Measurements from ENCODE around the gene HS1BP3.

Gene HS1BP3

GRCh38 chr2:20627712-20628380 lies 23.1 kb downstream of the HS1BP3 start:
- DNase-seq = no peak

- DNase-seq = no peak
Measured at GRCh38 chr2:20626698-20627513, 24.0 kb downstream of the HS1BP3 start.

DNA sequence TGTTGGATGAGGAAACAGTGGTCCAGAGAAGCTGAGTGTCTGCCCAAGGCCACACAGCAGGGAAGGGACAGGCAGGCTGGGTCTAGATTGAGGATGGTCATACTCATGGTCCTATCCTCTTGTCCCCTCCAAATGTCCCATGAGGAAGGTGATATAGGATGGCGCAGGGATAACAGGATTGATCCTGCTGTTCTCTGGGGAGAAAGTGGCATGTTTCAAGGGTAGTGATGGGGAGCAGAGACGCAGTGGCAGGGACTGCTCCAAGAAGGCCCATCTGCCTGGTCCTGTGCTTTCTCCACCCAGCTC lies 24.6 kb downstream of the HS1BP3 start:
- no peak for DNase-seq

- DNase-seq = no peak
Measured at GRCh38 chr2:20625491-20626391, 25.2 kb downstream of the HS1BP3 start.

DNA sequence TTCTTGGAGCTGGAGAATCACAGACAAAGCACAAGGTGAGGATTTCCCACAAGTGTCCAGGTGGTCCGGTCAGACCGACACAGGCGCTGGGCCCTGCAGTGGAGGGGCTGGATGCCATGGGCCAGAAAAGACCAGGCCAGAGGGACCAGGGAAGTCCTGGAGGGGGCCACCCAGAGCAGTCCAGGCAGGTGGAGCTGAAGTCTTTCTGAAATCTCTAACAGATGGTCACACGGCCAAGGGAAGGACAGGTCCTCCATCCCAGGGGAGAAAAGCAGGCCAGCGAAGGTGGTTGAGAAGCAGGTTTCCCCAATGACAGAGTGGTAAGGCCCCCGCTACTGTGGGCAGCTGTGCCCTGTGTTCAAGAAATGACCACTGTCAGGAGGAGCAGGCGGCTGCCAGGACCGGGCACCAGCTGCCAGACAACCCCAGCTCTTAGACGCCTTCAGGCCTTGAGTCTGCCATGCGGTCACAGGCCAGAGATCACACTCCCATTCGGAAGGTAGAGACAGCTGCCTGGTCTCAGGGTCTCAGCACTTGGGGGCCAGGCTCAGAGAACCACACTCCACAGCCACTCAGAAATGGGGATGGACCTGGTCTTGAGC lies 25.9 kb downstream of the HS1BP3 start:
- no peak for DNase-seq

DNA sequence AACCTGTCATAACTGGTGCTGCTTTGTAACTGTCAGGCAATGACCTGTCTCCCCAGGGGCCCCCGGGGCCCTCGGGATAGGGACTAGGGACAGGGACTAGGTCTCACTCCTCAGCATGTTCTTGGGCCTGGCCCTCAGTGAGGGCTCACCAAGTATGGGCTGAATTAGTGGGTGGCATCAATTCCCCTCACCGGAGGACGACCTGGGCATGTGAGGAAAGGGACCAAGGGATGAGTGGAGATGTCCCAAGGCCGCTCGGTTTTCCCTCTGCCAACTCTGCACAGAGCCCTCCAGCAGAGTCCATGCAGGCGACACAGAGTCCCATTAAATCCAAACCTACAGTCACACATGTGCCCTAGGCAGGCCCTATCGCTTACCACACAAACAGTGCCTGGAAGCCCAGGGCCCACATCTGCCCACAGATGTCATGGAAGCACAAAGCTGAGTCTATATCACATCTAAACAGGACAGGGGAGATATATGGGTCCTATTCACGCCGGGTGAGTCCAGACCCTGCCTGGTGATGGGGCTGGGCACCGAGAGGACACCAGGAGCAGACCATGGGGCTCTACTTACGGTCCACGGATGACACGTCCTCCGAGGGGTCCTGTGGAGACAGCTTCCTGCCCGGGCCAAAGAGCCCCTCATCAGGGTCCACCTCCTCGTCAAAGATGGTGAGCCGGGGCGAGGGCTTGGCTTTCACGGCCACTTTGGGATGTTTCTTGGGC lies 26.6 kb downstream of the HS1BP3 start:
- DNase-seq = no peak

DNA sequence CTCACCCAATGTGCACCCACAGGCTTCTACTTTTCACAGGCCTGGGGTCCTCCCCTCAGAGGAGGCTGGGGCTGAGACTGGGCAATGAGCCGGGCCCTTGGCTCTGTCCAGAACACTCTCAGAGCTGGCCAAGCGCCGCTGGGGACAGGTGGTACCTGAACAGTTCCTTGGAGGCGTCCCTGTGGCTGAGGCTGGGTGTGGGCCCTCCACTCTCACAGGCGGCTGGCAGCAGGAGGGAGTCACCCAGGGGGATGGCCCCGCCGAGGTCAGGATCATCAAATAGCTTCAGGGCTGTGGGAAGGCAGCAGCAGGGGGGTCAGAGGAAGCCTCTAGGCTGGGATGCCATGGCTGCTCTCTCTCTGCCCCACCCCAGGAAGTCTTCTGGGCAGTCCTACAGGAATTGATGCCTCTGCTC lies 27.1 kb downstream of the HS1BP3 start:
- no peak for DNase-seq

DNA sequence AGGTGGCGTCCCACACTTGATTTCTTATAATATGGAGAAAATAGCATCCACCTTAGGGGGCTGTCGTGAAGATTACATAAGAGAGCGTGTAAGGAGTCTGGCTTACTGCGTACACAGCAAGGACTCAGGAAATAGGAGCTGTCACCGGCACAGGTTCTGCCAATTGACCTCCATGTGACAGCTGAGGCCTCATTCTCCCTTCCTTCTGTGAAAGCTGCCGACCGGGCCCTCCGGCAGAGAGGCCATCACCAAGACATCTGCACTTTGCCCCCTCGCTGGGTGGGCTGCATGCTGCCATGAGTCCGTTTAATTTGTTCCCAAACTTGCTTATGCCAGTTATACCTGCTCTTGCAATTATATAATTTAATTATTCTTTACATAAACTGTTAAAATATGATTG lies 27.7 kb downstream of the HS1BP3 start:
- no peak for DNase-seq

GRCh38 chr2:20622731-20623130 lies 28.2 kb downstream of the HS1BP3 start:
- no peak for DNase-seq

DNA sequence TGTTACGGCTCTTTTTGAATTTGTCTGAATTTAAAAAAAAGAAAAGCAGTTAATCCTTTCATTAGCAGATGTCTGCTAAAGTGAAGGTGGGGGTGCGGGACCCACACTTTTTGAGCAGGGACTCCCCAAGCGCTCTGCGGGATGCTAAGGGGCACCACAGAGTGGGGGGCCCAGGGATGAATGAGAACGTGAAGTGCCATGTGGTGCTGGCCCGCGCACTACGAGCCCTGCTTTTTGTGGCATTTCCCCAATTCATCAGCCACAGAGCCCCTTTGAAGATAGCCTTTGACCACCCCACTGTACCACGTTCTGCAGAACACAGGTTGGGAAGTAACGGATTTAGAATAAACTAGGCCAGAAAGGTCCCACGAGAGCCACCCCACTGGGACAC lies 28.6 kb downstream of the HS1BP3 start:
- DNase-seq = no peak

- DNase-seq = no peak
Measured at GRCh38 chr2:20621366-20622295, 29.3 kb downstream of the HS1BP3 start.

DNA sequence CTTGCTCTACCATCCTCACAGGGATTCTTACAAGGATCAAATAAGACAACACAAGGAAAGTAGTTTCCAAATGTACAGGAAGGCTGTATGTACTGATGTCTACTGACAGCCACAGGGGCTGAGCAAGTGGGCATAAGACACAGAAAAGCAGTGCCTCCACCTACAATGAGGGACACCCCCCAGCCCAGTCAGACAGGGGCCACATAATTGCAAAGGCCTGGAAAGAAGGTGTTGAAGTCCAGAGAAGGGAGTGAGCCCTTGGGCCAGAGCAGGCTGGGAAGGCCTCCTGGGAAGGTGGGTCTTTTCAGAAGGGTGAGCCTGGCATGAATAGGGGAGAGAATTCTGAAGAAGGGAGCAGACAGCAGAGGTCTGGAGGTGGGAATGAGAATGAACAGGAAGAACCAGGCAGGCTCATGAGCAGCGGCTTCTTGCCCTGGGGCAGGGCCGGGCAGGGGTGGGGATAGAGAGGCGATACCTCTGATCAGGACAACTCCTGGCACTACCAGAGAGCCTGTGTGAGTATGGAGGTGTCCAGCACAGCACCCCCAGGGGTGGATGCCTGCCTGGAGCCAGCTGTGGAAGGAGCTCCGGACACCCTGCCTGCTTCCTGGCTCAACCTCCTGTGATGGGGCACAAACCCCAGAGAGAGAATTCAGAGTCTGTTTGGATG lies 30.1 kb downstream of the HS1BP3 start:
- no peak for DNase-seq

GRCh38 chr2:20620271-20620681 lies 30.6 kb downstream of the HS1BP3 start:
- no peak for DNase-seq

DNA sequence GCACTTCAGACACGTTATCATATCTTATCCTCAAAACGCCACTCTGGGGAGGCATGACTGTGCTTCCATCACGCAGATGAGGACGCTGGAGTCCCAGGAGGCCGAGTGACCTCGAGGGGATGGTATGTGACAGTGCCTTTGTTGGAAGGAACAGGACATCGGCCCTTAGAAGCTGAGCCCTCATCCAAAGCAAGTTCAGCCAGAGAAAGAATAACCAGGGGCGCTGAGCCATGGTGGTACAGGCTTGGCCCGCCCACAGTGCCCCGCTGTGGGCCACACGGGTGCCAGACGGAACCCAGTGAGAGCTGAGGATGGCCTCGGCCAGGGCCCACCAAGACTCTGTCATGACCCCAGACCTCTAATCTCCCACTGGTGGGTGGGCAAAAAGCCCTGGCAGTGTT lies 31.3 kb downstream of the HS1BP3 start:
- DNase-seq = no peak

GRCh38 chr2:20618886-20619521 lies 31.9 kb downstream of the HS1BP3 start:
- DNase-seq = no peak

- no peak for DNase-seq
Measured at GRCh38 chr2:20618468-20618885, 32.4 kb downstream of the HS1BP3 start.

- DNase-seq = no peak
Measured at GRCh38 chr2:20617892-20618467, 32.9 kb downstream of the HS1BP3 start.

GRCh38 chr2:20617081-20617575 lies 33.8 kb downstream of the HS1BP3 start:
- no peak for DNase-seq

GRCh38 chr2:20616341-20616871 lies 34.5 kb downstream of the HS1BP3 start:
- no peak for DNase-seq

Measured in NCI-H2107 (cell line).